NCI-H774 (cell line): ENCODE results near the gene KCNH2.

Source experiments
- DNase-seq: peaks from one replicate; lab custom pipeline; 2025; lab: John Stamatoyannopoulos, UW

Gene KCNH2

GRCh38 chr7:150959739-150960734 is 18.1 kb downstream of the KCNH2 start:
- DNase-seq = no peak

GRCh38 chr7:150959081-150959480 is 19.0 kb downstream of the KCNH2 start:
- DNase-seq = no peak

GRCh38 chr7:150958597-150958996 is 19.5 kb downstream of the KCNH2 start:
- DNase-seq = no peak

GRCh38 chr7:150958062-150958552 is 20.0 kb downstream of the KCNH2 start:
- no peak for DNase-seq

- DNase-seq = no peak
Observed at GRCh38 chr7:150957133-150958020, 20.7 kb downstream of the KCNH2 start.

- DNase-seq = no peak
Observed at GRCh38 chr7:150956395-150957132, 21.6 kb downstream of the KCNH2 start.

- no peak for DNase-seq
Observed at GRCh38 chr7:150955519-150956394, 22.4 kb downstream of the KCNH2 start.

GRCh38 chr7:150954986-150955518 is 23.1 kb downstream of the KCNH2 start:
- DNase-seq = no peak

GRCh38 chr7:150954201-150954985 is 23.7 kb downstream of the KCNH2 start:
- no peak for DNase-seq

GRCh38 chr7:150953061-150953997 is 24.8 kb downstream of the KCNH2 start:
- DNase-seq = no peak

- no peak for DNase-seq
Observed at GRCh38 chr7:150952331-150953050, 25.6 kb downstream of the KCNH2 start.

GRCh38 chr7:150951521-150951920 is 26.6 kb downstream of the KCNH2 start:
- DNase-seq = no peak

- no peak for DNase-seq
Observed at GRCh38 chr7:150951181-150951520, 27.0 kb downstream of the KCNH2 start.

- DNase-seq = no peak
Observed at GRCh38 chr7:150950496-150951180, 27.5 kb downstream of the KCNH2 start.

- DNase-seq = no peak
Observed at GRCh38 chr7:150949971-150950491, 28.1 kb downstream of the KCNH2 start.

GRCh38 chr7:150949564-150949963 is 28.6 kb downstream of the KCNH2 start:
- no peak for DNase-seq

GRCh38 chr7:150948791-150949251 is 29.3 kb downstream of the KCNH2 start:
- DNase-seq = no peak
